ENCODE measurements around the gene QTRT2.

QTRT2 gene

GRCh38 chr3:114122027-114122709 lies 65.6 kb downstream of the QTRT2 start:
- DNase-seq (ENCODE audit: low spot score) = no peak

- DNase-seq (ENCODE audit: low spot score) = no peak
Measured at GRCh38 chr3:114126461-114126860, 69.9 kb downstream of the QTRT2 start.

GRCh38 chr3:114127517-114127916 lies 71.0 kb downstream of the QTRT2 start:
- no peak for DNase-seq (ENCODE audit: low spot score)

GRCh38 chr3:114128231-114128630 lies 71.7 kb downstream of the QTRT2 start:
- no peak for DNase-seq (ENCODE audit: low spot score)

- no peak for DNase-seq (ENCODE audit: low spot score)
Measured at GRCh38 chr3:114128826-114129225, 72.3 kb downstream of the QTRT2 start.

- no peak for DNase-seq (ENCODE audit: low spot score)
Measured at GRCh38 chr3:114132500-114132899, 76.0 kb downstream of the QTRT2 start.

- DNase-seq (ENCODE audit: low spot score) = no peak
Measured at GRCh38 chr3:114133947-114134346, 77.4 kb downstream of the QTRT2 start.

Data from COLO829 (cell line).